Right ventricle myocardium superior (tissue), 1 donor: ENCODE data around the gene LRRN4. TPM values are rescaled to one million over a fixed set of nuclear protein-coding genes. Genes with fewer than 3 reads are reported as not detected.
A peak's percentile ranks its signal among the peaks of the same experiment; 100 is the strongest.

Experiments
- ATAC-seq: fragments of 200-7000 bp; cut with Tn5 transposase; one replicate; pipeline ENCODE4 v1.9.1; 2020; ENCODE audit warnings: mild to moderate bottlenecking; ENCODE audit not compliant: poor library complexity
- DNase-seq: peaks from one replicate; pipeline ENCODE4 v3.0.0-alpha.2; 2020
- intact Hi-C: fragments of 100-400 bp; cut with DNase I; formaldehyde crosslinking; loops from one replicate; pipeline ENCODE4 v1.11.2; 2022
- long read RNA-seq: library from polyadenylated mRNA; unstranded; transcript quantifications from one replicate; pipeline ENCODE4 v2.0.0, GENCODE V29; 2021
- total RNA-seq: library from RNA; stranded (reverse); fragmentation: NEBNext Ultra II Directional; extraction: Animal tissue kit (Norgen Biotek cat#: 25700); gene quantifications from one replicate; pipeline ENCODE4 v1.2.1, GENCODE V29; 2021
- donor health status: DM: no; HTN: yes; CAD: no; lungs with severe emphysema.

Gene LRRN4
- total RNA-seq, result not detected
- long read RNA-seq, result 0 reads

- ATAC-seq (peak; percentile 11), DNase-seq (no peak)
- intact Hi-C loops, result no loop called here
These were observed at the start of gene LRRN4 for GRCh38 chr20:6053776-6054688. TSS of gene LRRN4 (minus strand) at chr20:6054060. CDS start at chr20:6052799, 1,261 bp downstream.

GRCh38 chr20:6103301-6103700 lies 49.4 kb upstream of the LRRN4 start:
- ATAC-seq (no peak), DNase-seq (no peak)
- intact Hi-C loops, result no loop called here

GRCh38 chr20:6101346-6101745 lies 47.5 kb upstream of the LRRN4 start:
- DNase-seq (no peak), ATAC-seq (no peak)
- intact Hi-C loops, result no loop called here

GRCh38 chr20:6100246-6100645 lies 46.4 kb upstream of the LRRN4 start:
- no peak for ATAC-seq
- no peak for DNase-seq
- intact Hi-C loops, result no loop called here

GRCh38 chr20:6099819-6100218 lies 46.0 kb upstream of the LRRN4 start:
- DNase-seq (no peak), ATAC-seq (no peak)
- intact Hi-C loops, result no loop called here

- DNase-seq (no peak), ATAC-seq (no peak)
- intact Hi-C loops, result no loop called here
These were observed 41.5 kb upstream of the LRRN4 start for GRCh38 chr20:6095409-6095808.

GRCh38 chr20:6094565-6094964 lies 40.7 kb upstream of the LRRN4 start:
- ATAC-seq (no peak), DNase-seq (no peak)
- intact Hi-C loops, result no loop called here

GRCh38 chr20:6094063-6094462 lies 40.2 kb upstream of the LRRN4 start:
- intact Hi-C loops, result no loop called here
- ATAC-seq, result no peak
- no peak for DNase-seq

- ATAC-seq (no peak), DNase-seq (no peak)
- intact Hi-C loops, result no loop called here
These were observed 37.8 kb upstream of the LRRN4 start for GRCh38 chr20:6091661-6092060.

GRCh38 chr20:6086868-6087267 lies 33.0 kb upstream of the LRRN4 start:
- no peak for ATAC-seq
- no peak for DNase-seq
- intact Hi-C loops, result no loop called here

GRCh38 chr20:6083926-6084325 lies 30.1 kb upstream of the LRRN4 start:
- no peak for DNase-seq
- intact Hi-C loops, result no loop called here
- no peak for ATAC-seq

GRCh38 chr20:6081236-6081635 lies 27.4 kb upstream of the LRRN4 start:
- DNase-seq, result no peak
- intact Hi-C loops, result no loop called here
- ATAC-seq, result no peak

- intact Hi-C loops, result loop anchor here (5.0 to 10.0 kb wide), 2 partner anchors 124 to 552 kb away; partner anchors contain the start of genes MCM8 and TRMT6
- ATAC-seq, result no peak
These were observed 25.2 kb upstream of the LRRN4 start for GRCh38 chr20:6079016-6079415.

GRCh38 chr20:6075428-6076219 lies 21.8 kb upstream of the LRRN4 start:
- intact Hi-C loops, result loop anchor here (5.0 to 10.0 kb wide), 2 partner anchors 121 to 548 kb away; partner anchors contain the start of genes MCM8 and TRMT6
- DNase-seq (peak; percentile 56), ATAC-seq (peak; percentile 79)

More at GRCh38 chr20:6079016-6079415, 25.2 kb upstream of the LRRN4 start:
- no peak for DNase-seq

GRCh38 chr20:6074784-6075183 lies 20.9 kb upstream of the LRRN4 start:
- intact Hi-C loops, result loop anchor here (5.0 to 10.0 kb wide), 2 partner anchors 120 to 547 kb away; partner anchors contain the start of genes MCM8 and TRMT6
- no peak for DNase-seq
- ATAC-seq, result no peak

- no peak for DNase-seq
- peak; percentile 87 for ATAC-seq
- intact Hi-C loops, result loop anchor here (10.0 kb wide), 1 partner anchor 119 kb away; the partner anchor contains the start of genes MCM8 and TRMT6
These were observed 20.3 kb upstream of the LRRN4 start for GRCh38 chr20:6074145-6074561.

- ATAC-seq (no peak), DNase-seq (no peak)
- intact Hi-C loops, result loop anchor here (10.0 kb wide), 1 partner anchor 116 kb away; the partner anchor contains the start of genes MCM8 and TRMT6
These were observed 17.2 kb upstream of the LRRN4 start for GRCh38 chr20:6070829-6071695.

GRCh38 chr20:6069669-6070068 lies 15.8 kb upstream of the LRRN4 start:
- DNase-seq, result no peak
- intact Hi-C loops, result loop anchor here (10.0 kb wide), 1 partner anchor 115 kb away; the partner anchor contains the start of genes MCM8 and TRMT6
- ATAC-seq, result no peak
